Caco-2 (cell line): Measurements from ENCODE around the gene GSTK1. TPM values are rescaled to one million over a fixed set of nuclear protein-coding genes. Genes with fewer than 3 reads are reported as not detected.
"Not testable (repeated sequence)": the region's sequence is repeated elsewhere in the genome, so short reads cannot be mapped to it uniquely, and the experiment has no call there.

Experiments used
- BruUV-seq: library from RNA; stranded (reverse); fragments of 400-500 nt; replicated peaks from 2 replicates; lab custom pipeline; 2021; lab: Mats Ljungman, UMichigan
- CTCF ChIA-PET: fragments of 300-600 bp; sonication (Branson Sonifier 250); formaldehyde crosslinking; loops from one replicate; lab custom pipeline; 2022; ENCODE audit warnings: antibody characterized with exemption; lab: Charles Lee
- POLR2A ChIA-PET: fragments of 300-600 bp; sonication (Branson Sonifier 250); formaldehyde crosslinking; loops from one replicate; lab custom pipeline; 2022; ENCODE audit warnings: antibody characterized with exemption; lab: Charles Lee
- DNase-seq, 2 experiments: peaks; one replicate each; pipeline versions ENCODE4 v3.0.0 to v3.0.0-alpha.2; 2020 to 2022
- H3K27me3 ChIP-seq: replicated peaks from 2 replicates; pipeline ENCODE4 v1.6.0; 2011; ENCODE audit warnings: low read length; ENCODE audit not compliant: control insufficient read depth, insufficient read depth
- H3K36me3 ChIP-seq: 2 replicates; pipeline ENCODE4 v1.5.1; 2011; ENCODE audit warnings: low read length; ENCODE audit not compliant: control insufficient read depth, insufficient read depth
- H3K4me1 ChIP-seq: fragments of 250-450 bp; sonication (Bioruptor Pico); 2 replicates; pipeline ENCODE4 v1.5.1; 2020; ENCODE audit warnings: mild to moderate bottlenecking
- H3K4me3 ChIP-seq: 2 replicates; pipeline ENCODE4 v1.5.1; 2011; ENCODE audit warnings: low read depth, mild to moderate bottlenecking, control low read depth, low read length
- H3K9me3 ChIP-seq: fragments of 250-450 bp; sonication (Bioruptor Pico); 2 replicates; pipeline ENCODE4 v1.5.1; 2020; ENCODE audit warnings: mild to moderate bottlenecking, moderate library complexity
- H3K27ac Mint-ChIP-seq: one replicate; pipeline ENCODE4 v1.8.0; 2022; ENCODE audit warnings: mixed read lengths; ENCODE audit not compliant: unreplicated experiment
- H3K27me3 Mint-ChIP-seq: one replicate; pipeline ENCODE4 v1.8.0; 2022; ENCODE audit warnings: mixed read lengths; ENCODE audit not compliant: insufficient read depth, unreplicated experiment
- H3K36me3 Mint-ChIP-seq: one replicate; pipeline ENCODE4 v1.8.0; 2022; ENCODE audit warnings: mild to moderate bottlenecking, mixed read lengths; ENCODE audit not compliant: insufficient read depth, unreplicated experiment
- H3K4me1 Mint-ChIP-seq: one replicate; pipeline ENCODE4 v1.8.0; 2022; ENCODE audit warnings: low read depth, mixed read lengths; ENCODE audit not compliant: unreplicated experiment
- H3K4me3 Mint-ChIP-seq: one replicate; pipeline ENCODE4 v1.8.0; 2022; ENCODE audit warnings: mild to moderate bottlenecking, moderate library complexity, mixed read lengths; ENCODE audit not compliant: unreplicated experiment
- H3K9me3 Mint-ChIP-seq: one replicate; pipeline ENCODE4 v1.8.0; 2022; ENCODE audit warnings: mixed read lengths; ENCODE audit not compliant: unreplicated experiment
- intact Hi-C: fragments of 100-400 bp; cut with micrococcal nuclease; formaldehyde crosslinking; loops from one replicate; pipeline ENCODE4 v1.10.0; 2022; ENCODE audit not compliant: unreplicated experiment
- total RNA-seq: library from RNA; stranded (reverse); gene quantifications from 2 replicates; pipeline ENCODE4 v1.2.3, GENCODE V29; 2022
- TF ChIP-seq, protein P1 (sequence below), 2 experiments: fragments of 200-600 bp in 1 of 2; IDR thresholded peaks; 1 replicate in 1 of 2; 2 replicates in 1 of 2; pipeline versions ENCODE4 v1.5.1 to v1.8.0; 2011 to 2022; ENCODE audit warnings: antibody characterized with exemption in 1 of 2, control low read depth in 1 of 2, inconsistent platforms in 1 of 2, low read depth in 1 of 2, low read length in 1 of 2, mild to moderate bottlenecking in 1 of 2, moderate library complexity in 1 of 2; ENCODE audit not compliant: insufficient read depth in 1 of 2, severe bottlenecking in 1 of 2, unreplicated experiment in 1 of 2

Gene GSTK1
- total RNA-seq, 1 experiment from 2014 or later = 134 TPM

DNA sequence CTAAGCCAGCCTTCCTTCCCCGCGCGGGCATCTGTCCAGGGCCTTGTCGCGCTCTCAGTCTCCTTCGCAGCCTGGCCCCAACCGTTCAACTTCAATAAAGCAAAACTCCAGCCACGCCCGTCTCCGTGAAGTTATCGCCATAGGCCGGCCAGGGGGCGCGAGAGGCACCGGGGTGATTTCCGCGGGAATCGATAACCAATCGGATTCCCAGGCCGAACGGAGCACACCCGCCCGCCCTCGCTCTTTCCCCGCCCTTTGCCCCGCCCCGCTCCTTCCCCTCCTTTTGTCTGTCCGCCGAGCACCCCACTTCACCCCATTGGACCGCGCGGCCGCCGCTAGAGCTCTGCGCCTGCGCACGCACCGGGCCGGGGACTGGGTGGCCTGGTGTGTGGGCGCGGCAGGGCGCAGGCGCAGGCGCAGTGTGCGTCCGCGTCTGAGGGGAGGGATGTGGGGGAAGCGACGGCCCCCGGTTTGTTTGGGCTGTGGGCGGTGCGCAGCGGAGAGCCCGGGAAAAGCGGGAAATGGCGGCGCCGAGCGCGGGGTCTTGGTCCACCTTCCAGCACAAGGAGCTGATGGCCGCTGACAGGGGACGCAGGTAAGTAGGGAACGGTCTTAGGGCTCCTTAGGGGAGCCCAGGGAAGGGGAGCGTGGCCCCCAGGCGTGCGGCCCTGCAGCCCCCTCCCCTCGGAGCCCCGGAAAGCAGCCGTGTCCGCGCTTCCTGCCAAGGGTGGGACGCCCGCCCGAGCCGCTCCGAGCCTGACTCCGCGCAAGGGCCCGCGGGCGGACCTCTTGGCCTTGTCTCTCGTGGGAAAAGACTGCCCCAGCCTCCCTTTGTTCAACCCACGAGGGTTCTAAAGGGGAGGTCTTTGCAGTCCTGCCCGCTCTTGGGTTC is 24.9 kb downstream of the GSTK1 start, which contains the start of gene CASP2:
Gene CASP2, plus strand, starts transcription at position 417 of the 892 bp plus-strand sequence. Its CDS starts 105 bp downstream, at position 522.
- TF ChIP-seq, protein P1, sequence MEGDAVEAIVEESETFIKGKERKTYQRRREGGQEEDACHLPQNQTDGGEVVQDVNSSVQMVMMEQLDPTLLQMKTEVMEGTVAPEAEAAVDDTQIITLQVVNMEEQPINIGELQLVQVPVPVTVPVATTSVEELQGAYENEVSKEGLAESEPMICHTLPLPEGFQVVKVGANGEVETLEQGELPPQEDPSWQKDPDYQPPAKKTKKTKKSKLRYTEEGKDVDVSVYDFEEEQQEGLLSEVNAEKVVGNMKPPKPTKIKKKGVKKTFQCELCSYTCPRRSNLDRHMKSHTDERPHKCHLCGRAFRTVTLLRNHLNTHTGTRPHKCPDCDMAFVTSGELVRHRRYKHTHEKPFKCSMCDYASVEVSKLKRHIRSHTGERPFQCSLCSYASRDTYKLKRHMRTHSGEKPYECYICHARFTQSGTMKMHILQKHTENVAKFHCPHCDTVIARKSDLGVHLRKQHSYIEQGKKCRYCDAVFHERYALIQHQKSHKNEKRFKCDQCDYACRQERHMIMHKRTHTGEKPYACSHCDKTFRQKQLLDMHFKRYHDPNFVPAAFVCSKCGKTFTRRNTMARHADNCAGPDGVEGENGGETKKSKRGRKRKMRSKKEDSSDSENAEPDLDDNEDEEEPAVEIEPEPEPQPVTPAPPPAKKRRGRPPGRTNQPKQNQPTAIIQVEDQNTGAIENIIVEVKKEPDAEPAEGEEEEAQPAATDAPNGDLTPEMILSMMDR (IDR thresholded peaks at IDR 0.05; ENCODE audit: insufficient read depth in 1 of 2, low read depth in 1 of 2, low read length in 1 of 2, severe bottlenecking in 1 of 2, unreplicated experiment in 1 of 2) = peak; percentile 53 to 55
- peak within 1 kb of the TSS; percentile 89 for H3K27ac Mint-ChIP-seq
- H3K4me3 ChIP-seq = peak within 1 kb of the TSS; percentile 73
- CTCF ChIA-PET = interaction anchor here (0.6 to 2.1 kb wide), 17 partner anchors 11 to 773 kb away, joined by 3 to 20 read pairs (median 6); partner anchors contain the start of gene GSTK1
- H3K4me1 ChIP-seq = peaks cover 37% of the 10 kb centered on the region
- H3K4me3 Mint-ChIP-seq = peak within 1 kb of the TSS; percentile 81
- peaks cover 47% of the 10 kb centered on the region for H3K4me1 Mint-ChIP-seq
- intact Hi-C loops = loop anchor here (1.0 kb wide), 2 partner anchors 25 to 48 kb away; partner anchors contain the start of gene GSTK1
- peak; percentile 99 for DNase-seq
- H3K27me3 ChIP-seq = no peaks in the 10 kb centered on the region
- BruUV-seq = no TSS peak
- no peaks in the 10 kb centered on the region for H3K9me3 ChIP-seq
- H3K36me3 Mint-ChIP-seq = peaks cover 49% of the 10 kb centered on the region
- H3K36me3 ChIP-seq = peaks cover 2% of the 10 kb centered on the region
- POLR2A ChIA-PET = interaction anchor here (0.6 to 1.2 kb wide), 9 partner anchors 8 to 82 kb away, joined by 3 to 23 read pairs (median 4); partner anchors contain the start of gene GSTK1
- H3K27me3 Mint-ChIP-seq = no peaks in the 10 kb centered on the region
- H3K9me3 Mint-ChIP-seq = no peaks in the 10 kb centered on the region

DNA sequence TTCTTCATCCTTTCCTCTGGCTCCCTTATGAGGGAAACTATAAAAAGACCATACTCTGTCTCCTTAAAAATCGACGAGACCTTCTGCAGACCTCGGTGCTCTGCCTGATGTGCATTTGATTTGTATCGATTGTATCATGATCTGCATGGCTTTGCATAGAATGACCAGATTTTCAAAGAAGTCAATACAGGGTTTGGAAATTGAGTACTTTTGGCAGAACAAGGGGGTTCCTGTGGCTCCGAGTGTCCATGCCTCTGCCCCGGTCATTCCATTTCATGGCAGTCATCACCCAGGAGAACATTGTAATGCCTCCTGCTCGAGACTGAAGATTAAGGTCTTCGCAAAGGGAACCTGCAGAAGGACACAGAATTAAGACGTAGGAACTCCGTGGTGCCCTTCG is 25.6 kb downstream of the GSTK1 start:
- Histone ChIP-seq H3K4me3 (peak overlapping the region; percentile 73), H3K4me1 (peaks cover 32% of the 10 kb centered on the region), H3K9me3 (no peaks in the 10 kb centered on the region), H3K36me3 (peaks cover 2% of the 10 kb centered on the region), H3K27me3 (no peaks in the 10 kb centered on the region)
- peak overlapping the region; percentile 89 for H3K27ac Mint-ChIP-seq
- peaks cover 56% of the 10 kb centered on the region for H3K36me3 Mint-ChIP-seq
- ChIA-PET CTCF (interaction anchor here (0.6 to 2.1 kb wide), 6 partner anchors 11 to 93 kb away, joined by 3 to 20 read pairs (median 6); partner anchors contain the start of gene GSTK1), POLR2A (interaction anchor here (1.0 to 1.2 kb wide), 4 partner anchors 11 to 81 kb away, joined by 3 to 23 read pairs (median 5); partner anchors contain the start of gene GSTK1)
- BruUV-seq = TSS peak; percentile 40
- no peaks in the 10 kb centered on the region for H3K27me3 Mint-ChIP-seq
- H3K4me3 Mint-ChIP-seq = peak overlapping the region; percentile 81
- TF ChIP-seq, protein P1 (IDR thresholded peaks at IDR 0.05; ENCODE audit: insufficient read depth in 1 of 2, low read depth in 1 of 2, low read length in 1 of 2, severe bottlenecking in 1 of 2, unreplicated experiment in 1 of 2) = no peak
- no peaks in the 10 kb centered on the region for H3K9me3 Mint-ChIP-seq
- H3K4me1 Mint-ChIP-seq = peaks cover 40% of the 10 kb centered on the region
- DNase-seq = no peak
- intact Hi-C loops = loop anchor here (1.0 kb wide), 2 partner anchors 26 to 49 kb away; partner anchors contain the start of gene GSTK1

DNA sequence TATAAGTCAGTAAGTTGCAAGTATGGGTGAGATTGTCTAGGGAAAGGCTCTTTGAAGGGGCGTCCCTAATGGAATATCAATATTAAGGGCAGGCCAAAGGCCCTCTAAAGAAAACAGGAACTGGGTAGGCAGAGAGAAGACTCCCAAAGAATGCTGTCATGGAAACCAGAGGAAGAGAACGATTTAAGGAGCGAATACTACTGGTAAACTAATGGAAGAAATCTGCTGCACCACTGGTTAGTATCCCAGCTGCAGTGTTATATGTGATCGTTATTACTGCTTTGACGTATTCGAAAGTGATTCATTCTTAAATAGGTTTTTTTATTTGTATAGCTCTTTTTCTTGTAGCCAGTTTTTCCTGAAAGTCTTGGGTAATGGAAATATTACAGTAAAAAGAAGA is 26.2 kb downstream of the GSTK1 start:
- no peaks in the 10 kb centered on the region for H3K27me3 Mint-ChIP-seq
- peaks cover 62% of the 10 kb centered on the region for H3K36me3 Mint-ChIP-seq
- ChIA-PET CTCF (no interaction called here), POLR2A (interaction anchor here (0.6 kb wide), 1 partner anchor 8 kb away, joined by 3 read pairs; no protein-coding TSS in a partner anchor)
- Histone ChIP-seq H3K36me3 (peaks cover 3% of the 10 kb centered on the region), H3K9me3 (no peaks in the 10 kb centered on the region), H3K4me1 (peaks cover 26% of the 10 kb centered on the region), H3K4me3 (peak overlapping the region; percentile 73), H3K27me3 (no peaks in the 10 kb centered on the region)
- H3K4me1 Mint-ChIP-seq = peaks cover 34% of the 10 kb centered on the region
- intact Hi-C loops = no loop called here
- no peaks in the 10 kb centered on the region for H3K9me3 Mint-ChIP-seq
- no peak for DNase-seq
- TF ChIP-seq, protein P1 (IDR thresholded peaks at IDR 0.05; ENCODE audit: insufficient read depth in 1 of 2, low read depth in 1 of 2, low read length in 1 of 2, severe bottlenecking in 1 of 2, unreplicated experiment in 1 of 2) = no peak
- H3K4me3 Mint-ChIP-seq = peak overlapping the region; percentile 81
- peak overlapping the region; percentile 89 for H3K27ac Mint-ChIP-seq
- no TSS peak for BruUV-seq

DNA sequence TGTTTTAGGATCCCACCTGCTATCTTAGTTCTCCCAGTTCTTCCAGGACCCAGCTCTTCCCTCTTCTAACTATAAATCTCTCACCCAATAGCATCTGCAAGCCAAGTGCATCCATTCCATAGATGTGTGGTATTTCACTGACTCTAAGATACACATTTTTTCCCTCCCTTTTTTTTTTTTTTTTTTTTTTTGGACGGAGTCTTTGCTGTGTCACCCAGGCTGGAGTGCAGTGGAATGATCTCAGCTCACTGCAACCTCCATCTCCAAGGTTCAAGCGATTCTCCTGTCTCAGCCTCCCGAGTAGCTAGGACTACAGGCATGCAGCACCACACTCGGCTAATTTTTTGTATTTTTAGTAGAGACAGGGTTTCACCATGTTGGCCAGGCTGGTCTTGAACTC is 26.6 kb downstream of the GSTK1 start:
- H3K9me3 ChIP-seq, DNase-seq, H3K9me3 Mint-ChIP-seq, intact Hi-C loops, H3K4me3 ChIP-seq, H3K27me3 ChIP-seq, H3K36me3 ChIP-seq, BruUV-seq, H3K27me3 Mint-ChIP-seq: not testable (repeated sequence)
- H3K4me3 Mint-ChIP-seq = peak overlapping the region; percentile 81
- H3K4me1 Mint-ChIP-seq = peaks cover 30% of the 10 kb centered on the region
- H3K27ac Mint-ChIP-seq = peak overlapping the region; percentile 89
- peaks cover 24% of the 10 kb centered on the region for H3K4me1 ChIP-seq
- POLR2A ChIA-PET = interaction anchor here (0.6 to 0.7 kb wide), 3 partner anchors 8 to 26 kb away, joined by 3 to 12 read pairs (median 9); no protein-coding TSS in a partner anchor
- H3K36me3 Mint-ChIP-seq = peaks cover 66% of the 10 kb centered on the region
- CTCF ChIA-PET = interaction anchor here (0.6 kb wide), 1 partner anchor 79 kb away, joined by 3 read pairs; no protein-coding TSS in a partner anchor
